Measurements from ENCODE around the gene RALGPS1.

DNA sequence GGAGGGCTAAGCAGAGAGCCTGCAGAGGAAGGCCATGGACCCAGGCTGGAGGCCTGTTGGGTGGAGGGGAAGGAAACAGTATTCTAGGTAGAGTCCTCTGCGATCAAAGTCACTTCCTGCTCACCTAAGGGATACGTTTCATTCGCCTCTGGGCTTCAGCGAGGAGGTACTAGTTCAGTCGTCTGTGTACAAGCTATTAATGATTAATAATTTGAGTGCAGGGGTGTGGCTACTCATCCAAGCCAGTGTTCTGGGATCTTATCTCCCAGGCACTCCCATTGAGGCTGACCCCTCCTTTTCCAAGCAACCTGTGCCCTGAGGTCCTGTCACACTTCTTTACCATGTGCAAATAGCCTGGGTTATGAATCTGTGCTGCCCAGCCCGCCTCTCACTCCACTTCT is 25.2 kb downstream of the RALGPS1 start:
- TF ChIP-seq POLR2A (IDR thresholded peaks at IDR 0.05) = no peak
- TF ChIP-seq, protein P1, sequence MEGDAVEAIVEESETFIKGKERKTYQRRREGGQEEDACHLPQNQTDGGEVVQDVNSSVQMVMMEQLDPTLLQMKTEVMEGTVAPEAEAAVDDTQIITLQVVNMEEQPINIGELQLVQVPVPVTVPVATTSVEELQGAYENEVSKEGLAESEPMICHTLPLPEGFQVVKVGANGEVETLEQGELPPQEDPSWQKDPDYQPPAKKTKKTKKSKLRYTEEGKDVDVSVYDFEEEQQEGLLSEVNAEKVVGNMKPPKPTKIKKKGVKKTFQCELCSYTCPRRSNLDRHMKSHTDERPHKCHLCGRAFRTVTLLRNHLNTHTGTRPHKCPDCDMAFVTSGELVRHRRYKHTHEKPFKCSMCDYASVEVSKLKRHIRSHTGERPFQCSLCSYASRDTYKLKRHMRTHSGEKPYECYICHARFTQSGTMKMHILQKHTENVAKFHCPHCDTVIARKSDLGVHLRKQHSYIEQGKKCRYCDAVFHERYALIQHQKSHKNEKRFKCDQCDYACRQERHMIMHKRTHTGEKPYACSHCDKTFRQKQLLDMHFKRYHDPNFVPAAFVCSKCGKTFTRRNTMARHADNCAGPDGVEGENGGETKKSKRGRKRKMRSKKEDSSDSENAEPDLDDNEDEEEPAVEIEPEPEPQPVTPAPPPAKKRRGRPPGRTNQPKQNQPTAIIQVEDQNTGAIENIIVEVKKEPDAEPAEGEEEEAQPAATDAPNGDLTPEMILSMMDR (IDR thresholded peaks at IDR 0.05) = no peak

Measured in lower leg skin (tissue), 3 donors.